HAP-1 (cell line): ENCODE data around the gene THAP7.

Source experiments
- DNase-seq, 2 experiments: peaks; one replicate each; pipeline ENCODE4 v3.0.0-alpha.2; 2016 to 2020; ENCODE audit warnings: low spot score in 2 of 2
- H3K27me3 ChIP-seq: fragments of 250-450 bp; sonication (Bioruptor Pico); 2 replicates; pipeline ENCODE4 v1.5.1; 2020; ENCODE audit warnings: low read depth, mild to moderate bottlenecking, moderate library complexity
- H3K36me3 ChIP-seq: fragments of 250-450 bp; sonication (Bioruptor Pico); replicated peaks from 2 replicates; pipeline ENCODE4 v1.5.1; 2020; ENCODE audit warnings: mild to moderate bottlenecking
- H3K4me1 ChIP-seq: fragments of 250-450 bp; sonication (Bioruptor Pico); 2 replicates; pipeline ENCODE4 v1.5.1; 2020; ENCODE audit warnings: mild to moderate bottlenecking
- H3K4me3 ChIP-seq: fragments of 250-450 bp; sonication (Bioruptor Pico); 2 replicates; pipeline ENCODE4 v1.5.1; 2020; ENCODE audit warnings: mild to moderate bottlenecking, moderate library complexity
- H3K9me3 ChIP-seq: fragments of 250-450 bp; sonication (Bioruptor Pico); 2 replicates; pipeline ENCODE4 v1.5.1; 2020; ENCODE audit warnings: mild to moderate bottlenecking, moderate library complexity
- in situ Hi-C: fragments of 300-500 bp; cut with MboI; formaldehyde crosslinking; loops from 3 replicates; pipeline ENCODE4 v1.14.3; 2020; ENCODE audit warnings: low sequenced_read_pairs, inconsistent platforms, mixed read lengths

THAP7 gene

GRCh38 chr22:20959578-20960461 is 42.1 kb downstream of the THAP7 start:
- no peak for DNase-seq

GRCh38 chr22:20957683-20958431 is 44.1 kb downstream of the THAP7 start:
- DNase-seq: peak; percentile 44 to 75
- H3K4me1 ChIP-seq: peaks cover 10% of the 10 kb centered on the region
- H3K36me3 ChIP-seq: peaks cover 16% of the 10 kb centered on the region
- no peaks in the 10 kb centered on the region for H3K27me3 ChIP-seq
- peak overlapping the region; percentile 63 for H3K4me3 ChIP-seq
- in situ Hi-C loops: no loop called here
- H3K9me3 ChIP-seq: no peaks in the 10 kb centered on the region

More at GRCh38 chr22:20959578-20960461, 42.1 kb downstream of the THAP7 start:
- Histone ChIP-seq H3K4me3 (no peak overlapping the region), H3K36me3 (no peaks in the 10 kb centered on the region; the same call in 1 of the 2 replicates), H3K9me3 (no peaks in the 10 kb centered on the region), H3K4me1 (peaks cover 10% of the 10 kb centered on the region), H3K27me3 (no peaks in the 10 kb centered on the region)
- in situ Hi-C loops: loop anchor here (10.0 kb wide), 1 partner anchor 105 kb away; no protein-coding TSS in a partner anchor

GRCh38 chr22:20957102-20957682 is 44.7 kb downstream of the THAP7 start:
- H3K27me3 ChIP-seq: no peaks in the 10 kb centered on the region
- peaks cover 10% of the 10 kb centered on the region for H3K4me1 ChIP-seq
- in situ Hi-C loops: no loop called here
- no peaks in the 10 kb centered on the region for H3K9me3 ChIP-seq
- H3K36me3 ChIP-seq: peaks cover 23% of the 10 kb centered on the region
- DNase-seq: peak in 1 of 2 experiments; percentile 51
- peak overlapping the region; percentile 63 for H3K4me3 ChIP-seq

GRCh38 chr22:20956258-20957101 is 45.4 kb downstream of the THAP7 start:
- Histone ChIP-seq H3K9me3 (no peaks in the 10 kb centered on the region), H3K4me3 (peak overlapping the region; percentile 63), H3K27me3 (no peaks in the 10 kb centered on the region), H3K4me1 (peaks cover 10% of the 10 kb centered on the region), H3K36me3 (peaks cover 30% of the 10 kb centered on the region)
- in situ Hi-C loops: no loop called here
- peak in 1 of 2 experiments; percentile 64 for DNase-seq

GRCh38 chr22:20955548-20955947 is 46.4 kb downstream of the THAP7 start:
- H3K4me1 ChIP-seq: peaks cover 10% of the 10 kb centered on the region
- H3K9me3 ChIP-seq: no peaks in the 10 kb centered on the region
- no peak overlapping the region for H3K4me3 ChIP-seq
- peaks cover 39% of the 10 kb centered on the region for H3K36me3 ChIP-seq
- no peak for DNase-seq
- H3K27me3 ChIP-seq: no peaks in the 10 kb centered on the region
- in situ Hi-C loops: no loop called here

GRCh38 chr22:20953668-20954500 is 48.0 kb downstream of the THAP7 start:
- DNase-seq: no peak
- no peak overlapping the region for H3K4me3 ChIP-seq
- H3K36me3 ChIP-seq: peaks cover 52% of the 10 kb centered on the region
- peaks cover 10% of the 10 kb centered on the region for H3K4me1 ChIP-seq
- H3K9me3 ChIP-seq: no peaks in the 10 kb centered on the region
- in situ Hi-C loops: no loop called here
- no peaks in the 10 kb centered on the region for H3K27me3 ChIP-seq

- in situ Hi-C loops: no loop called here
- Histone ChIP-seq H3K4me3 (no peak overlapping the region), H3K4me1 (peaks cover 9% of the 10 kb centered on the region), H3K9me3 (no peaks in the 10 kb centered on the region), H3K36me3 (peaks cover 52% of the 10 kb centered on the region), H3K27me3 (no peaks in the 10 kb centered on the region)
- DNase-seq: no peak
These were observed 48.6 kb downstream of the THAP7 start for GRCh38 chr22:20953342-20953608.

- Histone ChIP-seq H3K27me3 (no peaks in the 10 kb centered on the region), H3K9me3 (no peaks in the 10 kb centered on the region), H3K4me1 (0 out of 2 replicates have a peak, but pooled peaks cover 4% of the 10 kb centered on the region), H3K36me3 (peaks cover 52% of the 10 kb centered on the region), H3K4me3 (no peak overlapping the region)
- in situ Hi-C loops: no loop called here
- DNase-seq: no peak
These were observed 49.2 kb downstream of the THAP7 start for GRCh38 chr22:20952544-20953341.

- no peak for DNase-seq
- H3K36me3 ChIP-seq: peaks cover 52% of the 10 kb centered on the region
- in situ Hi-C loops: no loop called here
- no peaks in the 10 kb centered on the region for H3K27me3 ChIP-seq
- 0 out of 2 replicates have a peak, but pooled peaks cover 4% of the 10 kb centered on the region for H3K4me1 ChIP-seq
- H3K4me3 ChIP-seq: no peak overlapping the region
- no peaks in the 10 kb centered on the region for H3K9me3 ChIP-seq
These were observed 50.0 kb downstream of the THAP7 start for GRCh38 chr22:20951932-20952380.

GRCh38 chr22:20951151-20951931 is 50.6 kb downstream of the THAP7 start:
- no peak overlapping the region for H3K4me3 ChIP-seq
- in situ Hi-C loops: no loop called here
- H3K27me3 ChIP-seq: no peaks in the 10 kb centered on the region
- no peak for DNase-seq
- no peaks in the 10 kb centered on the region for H3K9me3 ChIP-seq
- peaks cover 54% of the 10 kb centered on the region for H3K36me3 ChIP-seq
- H3K4me1 ChIP-seq: no peaks in the 10 kb centered on the region

- Histone ChIP-seq H3K4me3 (no peak overlapping the region), H3K4me1 (no peaks in the 10 kb centered on the region), H3K36me3 (peaks cover 57% of the 10 kb centered on the region), H3K9me3 (no peaks in the 10 kb centered on the region), H3K27me3 (no peaks in the 10 kb centered on the region)
- DNase-seq: no peak
- in situ Hi-C loops: no loop called here
These were observed 52.2 kb downstream of the THAP7 start for GRCh38 chr22:20949698-20950183.
